H9 (cell line): ENCODE results near the gene EFNA3. TPM values are rescaled to one million over a fixed set of nuclear protein-coding genes. Genes with fewer than 3 reads are reported as not detected.

Experiments
- DNase-seq: peaks from one replicate; pipeline ENCODE4 v3.0.0-alpha.2; 2017
- H2AFZ ChIP-seq: one replicate; pipeline ENCODE4 v1.6.1; 2013; ENCODE audit warnings: mild to moderate bottlenecking, low read length, control low read depth, moderate library complexity
- H2AK5ac ChIP-seq: 2 replicates; pipeline ENCODE4 v1.6.1; 2013; ENCODE audit warnings: low read length, control low read depth, mixed read lengths; ENCODE audit not compliant: insufficient read length
- H2BK120ac ChIP-seq: one replicate; pipeline ENCODE4 v1.6.1; 2013; ENCODE audit warnings: low read depth, mild to moderate bottlenecking, low read length, control low read depth, inconsistent platforms; ENCODE audit not compliant: poor library complexity, severe bottlenecking
- H2BK12ac ChIP-seq: 2 replicates; pipeline ENCODE4 v1.6.1; 2013; ENCODE audit warnings: low read length, control low read depth, mixed read lengths, low read depth; ENCODE audit not compliant: insufficient read length
- H2BK15ac ChIP-seq: 2 replicates; pipeline ENCODE4 v1.6.1; 2013; ENCODE audit warnings: low read depth, low read length, control low read depth
- H2BK20ac ChIP-seq: one replicate; pipeline ENCODE4 v1.6.1; 2013; ENCODE audit warnings: low read depth, mild to moderate bottlenecking, low read length, control low read depth, inconsistent platforms; ENCODE audit not compliant: poor library complexity, severe bottlenecking
- H2BK5ac ChIP-seq: 2 replicates; pipeline ENCODE4 v1.6.1; 2013; ENCODE audit warnings: low read length, control low read depth, mixed read lengths; ENCODE audit not compliant: insufficient read length
- H3K14ac ChIP-seq: 2 replicates; pipeline ENCODE4 v1.6.1; 2013; ENCODE audit warnings: low read length, control low read depth; ENCODE audit not compliant: insufficient read depth
- H3K18ac ChIP-seq: 2 replicates; pipeline ENCODE4 v1.6.1; 2013; ENCODE audit warnings: low read depth, mild to moderate bottlenecking, mixed read lengths, low read length, control low read depth; ENCODE audit not compliant: insufficient read length
- H3K23ac ChIP-seq: 2 replicates; pipeline ENCODE4 v1.6.1; 2013; ENCODE audit warnings: low read length, control low read depth, mixed read lengths, low read depth; ENCODE audit not compliant: insufficient read length
- H3K23me2 ChIP-seq: 2 replicates; pipeline ENCODE4 v1.6.1; 2013; ENCODE audit warnings: low read depth, mild to moderate bottlenecking, mixed read lengths, low read length, control low read depth; ENCODE audit not compliant: insufficient read length, poor library complexity, severe bottlenecking
- H3K27ac ChIP-seq: 2 replicates; pipeline ENCODE4 v1.5.1; 2013; ENCODE audit warnings: low read length, control low read depth, mixed read lengths, low read depth; ENCODE audit not compliant: insufficient read length
- H3K27me3 ChIP-seq: 2 replicates; pipeline ENCODE4 v1.6.1; 2013; ENCODE audit warnings: low read length, control low read depth, inconsistent platforms; ENCODE audit not compliant: insufficient read depth
- H3K4ac ChIP-seq: 2 replicates; pipeline ENCODE4 v1.6.1; 2013; ENCODE audit warnings: low read depth, mild to moderate bottlenecking, control low read depth, inconsistent platforms, low read length, moderate library complexity
- H3K4me1 ChIP-seq: 2 replicates; pipeline ENCODE4 v1.6.1; 2013; ENCODE audit warnings: low read length, control low read depth, inconsistent platforms; ENCODE audit not compliant: insufficient read depth
- H3K4me2 ChIP-seq: 2 replicates; pipeline ENCODE4 v1.6.1; 2013; ENCODE audit warnings: low read length, control low read depth, mixed read lengths; ENCODE audit not compliant: insufficient read length, insufficient read depth
- H3K56ac ChIP-seq: 2 replicates; pipeline ENCODE4 v1.6.1; 2013; ENCODE audit warnings: low read depth, mild to moderate bottlenecking, mixed read lengths, low read length, control low read depth; ENCODE audit not compliant: insufficient read length
- H3K79me1 ChIP-seq: 2 replicates; pipeline ENCODE4 v1.6.1; 2013; ENCODE audit warnings: low read depth, mild to moderate bottlenecking, moderate library complexity, low read length, control low read depth, inconsistent platforms; ENCODE audit not compliant: insufficient read depth, poor library complexity, severe bottlenecking
- H3K79me2 ChIP-seq: 2 replicates; pipeline ENCODE4 v1.6.1; 2013; ENCODE audit warnings: low read length, control low read depth, inconsistent platforms; ENCODE audit not compliant: insufficient read depth
- H3K9ac ChIP-seq: 2 replicates; pipeline ENCODE4 v1.6.1; 2013; ENCODE audit warnings: low read length, control low read depth, mixed read lengths; ENCODE audit not compliant: insufficient read length; ENCODE audit errors: extremely low read depth
- H3K9me3 ChIP-seq: one replicate; pipeline ENCODE4 v1.6.1; 2013; ENCODE audit warnings: low read depth, low read length, inconsistent platforms; ENCODE audit not compliant: control insufficient read depth
- H3T11ph ChIP-seq: one replicate; pipeline ENCODE4 v1.6.1; 2013; ENCODE audit warnings: mild to moderate bottlenecking, low read length, control low read depth, inconsistent platforms
- H4K20me1 ChIP-seq: one replicate; pipeline ENCODE4 v1.6.1; 2013; ENCODE audit not compliant: control insufficient read depth, insufficient read length, insufficient read depth
- H4K5ac ChIP-seq: 2 replicates; pipeline ENCODE4 v1.6.1; 2013; ENCODE audit warnings: low read depth, mild to moderate bottlenecking, mixed read lengths, low read length, control low read depth; ENCODE audit not compliant: insufficient read length
- H4K8ac ChIP-seq: replicated peaks from 2 replicates; pipeline ENCODE4 v1.6.1; 2013; ENCODE audit warnings: low read length, control low read depth, mixed read lengths, low read depth; ENCODE audit not compliant: insufficient read length
- H4K91ac ChIP-seq: 2 replicates; pipeline ENCODE4 v1.6.1; 2013; ENCODE audit warnings: low read depth, mild to moderate bottlenecking, moderate library complexity, mixed read lengths, low read length, control low read depth; ENCODE audit not compliant: insufficient read length
- H3K27ac Mint-ChIP-seq, 3 experiments: 2 replicates in 2 of 3; 3 replicates in 1 of 3; pipeline ENCODE4 v1.8.0; 2020 to 2021; ENCODE audit warnings: mixed read lengths in 3 of 3, mild to moderate bottlenecking in 1 of 3, moderate library complexity in 1 of 3
- H3K27me3 Mint-ChIP-seq: 2 replicates; pipeline ENCODE4 v1.8.0; 2021; ENCODE audit warnings: low read depth, mild to moderate bottlenecking, moderate library complexity, mixed read lengths
- H3K36me3 Mint-ChIP-seq, 3 experiments: 2 replicates in 2 of 3; 3 replicates in 1 of 3; pipeline ENCODE4 v1.8.0; 2020 to 2021; ENCODE audit warnings: low read depth in 3 of 3, mixed read lengths in 3 of 3; ENCODE audit not compliant: insufficient read depth in 1 of 3
- H3K4me1 Mint-ChIP-seq, 2 experiments: 2 replicates each; pipeline ENCODE4 v1.8.0; 2020; ENCODE audit warnings: mixed read lengths in 2 of 2
- H3K4me3 Mint-ChIP-seq, 2 experiments: 2 replicates in 1 of 2; 3 replicates in 1 of 2; pipeline ENCODE4 v1.8.0; 2020 to 2021; ENCODE audit warnings: mild to moderate bottlenecking in 2 of 2, mixed read lengths in 2 of 2, moderate library complexity in 1 of 2
- H3K9me3 Mint-ChIP-seq, 2 experiments: 2 replicates in 1 of 2; 3 replicates in 1 of 2; pipeline ENCODE4 v1.8.0; 2020; ENCODE audit warnings: mild to moderate bottlenecking in 2 of 2, mixed read lengths in 2 of 2, moderate library complexity in 1 of 2
- CTCF ChIP-seq: fragments of 200-600 bp; sonication (generic); conservative IDR thresholded peaks from 3 replicates; pipeline ENCODE4 v1.8.0; 2021; ENCODE audit warnings: antibody characterized with exemption, mild to moderate bottlenecking
- WGBS: extraction: QIAGEN DNeasy Blood & Tissue Kit; methylation state at CpG from one replicate; pipeline ENCODE4 v1.1.7; 2013; ENCODE audit warnings: missing lambda C conversion rate, low lambda C conversion rate, mixed read lengths; ENCODE audit not compliant: insufficient read length; ENCODE audit errors: extremely low coverage; 5-methylcytosine and 5-hydroxymethylcytosine counted together
- total RNA-seq: library from RNA; stranded (reverse); gene quantifications from 2 replicates; pipeline ENCODE4 v1.2.1, GENCODE V29; 2021

EFNA3 gene
- total RNA-seq, 1 experiment from 2014 or later, result 3.9 TPM

DNA sequence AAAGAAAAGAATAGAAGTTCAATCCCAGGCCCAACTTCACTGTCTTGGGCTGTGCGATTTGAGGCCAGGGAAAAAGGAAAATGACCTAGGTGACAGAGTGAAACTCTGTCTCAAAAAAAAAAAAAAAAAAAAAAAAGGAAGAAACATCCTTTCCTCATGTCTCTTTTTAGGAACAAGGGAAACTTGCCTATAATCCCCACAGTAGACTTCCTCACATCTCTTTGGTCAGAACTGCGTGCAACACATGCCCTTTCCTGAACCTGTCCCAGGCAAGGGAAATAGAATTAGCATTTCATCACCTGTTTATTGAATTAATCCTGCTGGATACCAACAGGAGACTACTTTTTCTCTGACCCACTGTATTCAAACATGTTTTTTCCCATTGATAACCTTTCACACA lies 42.7 kb upstream of the EFNA3 start:
- WGBS, result no CpG with 5 or more reads among the region's 2 CpGs
- Histone ChIP-seq H3K4ac (no peak overlapping the region), H3T11ph (no peak overlapping the region), H3K4me2 (no peak overlapping the region), H2BK15ac (no peak overlapping the region), H4K20me1 (no peaks in the 10 kb centered on the region), H4K91ac (no peak overlapping the region), H3K9me3 (no peaks in the 10 kb centered on the region), H3K79me2 (no peaks in the 10 kb centered on the region), H3K18ac (no peak overlapping the region), H3K27me3 (no peaks in the 10 kb centered on the region), H2BK5ac (no peak overlapping the region), H3K4me1 (no peaks in the 10 kb centered on the region), H2AK5ac (no peak overlapping the region), H2BK20ac (no peak overlapping the region), H3K79me1 (no peaks in the 10 kb centered on the region), H3K23me2 (no peaks in the 10 kb centered on the region), H4K5ac (no peak overlapping the region), H3K56ac (no peak overlapping the region), H3K9ac (no peak overlapping the region), H3K23ac (no peak overlapping the region), H3K27ac (no peak overlapping the region), H2BK12ac (no peak overlapping the region), H3K14ac (no peak overlapping the region), H2AFZ (no peak overlapping the region), H4K8ac (no peak overlapping the region), H2BK120ac (no peak overlapping the region)
- DNase-seq, result no peak
- no peak overlapping the region; a peak in 1 of 5 replicates for H3K4me3 Mint-ChIP-seq
- H3K9me3 Mint-ChIP-seq, result no peaks in the 10 kb centered on the region
- H3K36me3 Mint-ChIP-seq, result no peaks in the 10 kb centered on the region
- peaks cover 3 to 6% of the 10 kb centered on the region in 2 experiments; a peak in 2 of 4 replicates for H3K4me1 Mint-ChIP-seq
- no peak overlapping the region for H3K27ac Mint-ChIP-seq
- H3K27me3 Mint-ChIP-seq, result peaks cover 44% of the 10 kb centered on the region
- TF ChIP-seq CTCF, result no peak
